Hypothalamus (tissue), 51 donors: ENCODE results near the gene ZNF212.

Experiments used
- DNase-seq, 51 donors: peaks; one replicate each; lab custom pipeline; 2025; lab: John Stamatoyannopoulos, UW

Gene ZNF212

DNA sequence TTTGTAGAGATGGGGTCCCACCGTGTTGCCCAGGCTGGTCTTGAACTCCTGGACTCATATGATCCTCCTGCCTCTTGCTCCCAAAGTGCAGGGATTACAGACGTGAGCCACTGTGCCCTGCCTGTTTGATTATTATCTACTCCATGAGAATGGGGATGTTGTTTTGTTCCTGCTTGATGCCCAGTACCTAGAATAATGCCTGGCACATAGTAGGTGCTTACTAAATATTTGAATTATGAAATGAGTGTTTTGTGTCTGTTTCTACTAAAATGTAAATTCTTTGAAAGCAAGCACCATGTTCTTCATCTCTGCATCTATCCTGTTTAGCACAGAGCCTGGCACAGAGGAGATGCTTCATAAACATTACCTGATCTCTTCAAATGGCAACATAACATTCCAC, 63.4 kb downstream of the ZNF212 start:
- no peak for DNase-seq

DNA sequence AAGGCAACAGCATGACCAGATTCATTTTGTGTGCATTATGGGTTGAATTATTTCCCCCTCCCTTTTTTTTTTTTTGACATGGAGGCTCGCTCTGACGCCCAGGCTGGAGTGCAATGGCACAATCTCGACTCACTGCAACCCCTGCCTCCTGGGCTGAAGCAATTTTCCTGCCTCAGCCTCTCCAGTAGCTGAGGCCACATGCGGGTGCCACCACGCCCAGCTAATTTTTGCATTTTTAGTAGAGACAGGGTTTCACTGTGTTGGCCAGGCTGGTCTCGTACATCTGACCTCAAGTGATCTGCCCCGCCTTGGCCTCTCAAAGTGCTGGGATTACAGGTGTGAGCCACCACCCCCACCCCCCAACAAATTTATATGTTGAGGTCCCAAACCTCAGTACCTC, 64.6 kb downstream of the ZNF212 start:
- DNase-seq: no peak
